AG09309 (cell line): Measurements from ENCODE around the gene PRKAG3.

Experiments
- DNase-seq: peaks from one replicate; pipeline ENCODE4 v3.0.0-alpha.2; 2010; ENCODE audit warnings: low read depth
- H3K4me3 ChIP-seq: 2 replicates; pipeline ENCODE4 v1.5.1; 2011; ENCODE audit warnings: mild to moderate bottlenecking, low read depth, low read length, moderate library complexity; ENCODE audit not compliant: control insufficient read depth
- TF ChIP-seq, protein P1 (sequence below): IDR thresholded peaks from 2 replicates; pipeline ENCODE4 v1.5.1; 2011; ENCODE audit warnings: mild to moderate bottlenecking, low read depth, low read length, inconsistent platforms; ENCODE audit not compliant: insufficient read depth, control insufficient read depth; ENCODE audit errors: missing control alignments

PRKAG3 gene

GRCh38 chr2:218830526-218831306 lies 887 bp downstream of the PRKAG3 start:
- TF ChIP-seq, protein P1, sequence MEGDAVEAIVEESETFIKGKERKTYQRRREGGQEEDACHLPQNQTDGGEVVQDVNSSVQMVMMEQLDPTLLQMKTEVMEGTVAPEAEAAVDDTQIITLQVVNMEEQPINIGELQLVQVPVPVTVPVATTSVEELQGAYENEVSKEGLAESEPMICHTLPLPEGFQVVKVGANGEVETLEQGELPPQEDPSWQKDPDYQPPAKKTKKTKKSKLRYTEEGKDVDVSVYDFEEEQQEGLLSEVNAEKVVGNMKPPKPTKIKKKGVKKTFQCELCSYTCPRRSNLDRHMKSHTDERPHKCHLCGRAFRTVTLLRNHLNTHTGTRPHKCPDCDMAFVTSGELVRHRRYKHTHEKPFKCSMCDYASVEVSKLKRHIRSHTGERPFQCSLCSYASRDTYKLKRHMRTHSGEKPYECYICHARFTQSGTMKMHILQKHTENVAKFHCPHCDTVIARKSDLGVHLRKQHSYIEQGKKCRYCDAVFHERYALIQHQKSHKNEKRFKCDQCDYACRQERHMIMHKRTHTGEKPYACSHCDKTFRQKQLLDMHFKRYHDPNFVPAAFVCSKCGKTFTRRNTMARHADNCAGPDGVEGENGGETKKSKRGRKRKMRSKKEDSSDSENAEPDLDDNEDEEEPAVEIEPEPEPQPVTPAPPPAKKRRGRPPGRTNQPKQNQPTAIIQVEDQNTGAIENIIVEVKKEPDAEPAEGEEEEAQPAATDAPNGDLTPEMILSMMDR: no peak
- no peak overlapping the region for H3K4me3 ChIP-seq

GRCh38 chr2:218829868-218830451 lies 1.6 kb downstream of the PRKAG3 start:
- TF ChIP-seq, protein P1: no peak
- no peak for DNase-seq
- H3K4me3 ChIP-seq: no peak overlapping the region

More at GRCh38 chr2:218830526-218831306, 887 bp downstream of the PRKAG3 start:
- DNase-seq: no peak

GRCh38 chr2:218828477-218828778 lies 3.2 kb downstream of the PRKAG3 start:
- TF ChIP-seq, protein P1: no peak

GRCh38 chr2:218827701-218828476 lies 3.7 kb downstream of the PRKAG3 start:
- DNase-seq: no peak
- H3K4me3 ChIP-seq: no peak overlapping the region
- TF ChIP-seq, protein P1: no peak

More at GRCh38 chr2:218828477-218828778, 3.2 kb downstream of the PRKAG3 start:
- H3K4me3 ChIP-seq: no peak overlapping the region
- DNase-seq: no peak

DNA sequence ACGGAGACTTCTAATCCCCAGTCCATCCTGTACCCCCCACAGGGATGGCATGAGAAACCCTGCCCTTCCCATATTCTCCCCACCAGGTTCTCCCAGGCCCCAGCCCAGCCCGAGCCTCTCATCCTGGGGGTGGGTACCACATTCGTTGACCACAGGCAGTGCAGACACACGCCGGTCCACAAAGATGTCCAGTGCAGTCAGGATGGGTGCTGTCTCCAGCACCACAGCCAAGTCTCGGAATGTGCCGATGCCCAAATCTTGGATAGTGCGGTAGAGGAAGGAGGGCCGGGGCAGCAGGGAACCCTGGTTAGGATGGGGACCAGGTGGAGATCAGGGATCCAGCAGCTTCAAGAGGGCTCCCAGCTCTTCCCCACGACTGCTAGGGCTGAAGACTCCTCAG lies 4.8 kb downstream of the PRKAG3 start:
- TF ChIP-seq, protein P1: no peak
- no peak for DNase-seq
- no peak overlapping the region for H3K4me3 ChIP-seq

GRCh38 chr2:218824004-218824403 lies 7.6 kb downstream of the PRKAG3 start:
- TF ChIP-seq, protein P1: no peak
- DNase-seq: no peak
- H3K4me3 ChIP-seq: no peak overlapping the region
